Neuronal stem cell (in vitro differentiated cells): ENCODE data around the gene CDH13.

ENCODE experiments used
- DNase-seq: peaks from one replicate; pipeline ENCODE4 v3.0.0-alpha.2; 2013; ENCODE audit warnings: low spot score
- H2AFZ ChIP-seq: one replicate; pipeline ENCODE4 v1.6.1; 2013; ENCODE audit warnings: mild to moderate bottlenecking, low read length, inconsistent platforms
- H2AK5ac ChIP-seq: 2 replicates; pipeline ENCODE4 v1.6.1; 2013; ENCODE audit warnings: low read depth, mild to moderate bottlenecking, inconsistent platforms, low read length, moderate library complexity, mixed read lengths
- H2BK120ac ChIP-seq: 2 replicates; pipeline ENCODE4 v1.6.1; 2013; ENCODE audit warnings: low read depth, mild to moderate bottlenecking, inconsistent platforms, low read length, moderate library complexity, mixed read lengths
- H2BK12ac ChIP-seq: one replicate; pipeline ENCODE4 v1.6.1; 2013; ENCODE audit warnings: low read length, inconsistent platforms
- H2BK15ac ChIP-seq: 2 replicates; pipeline ENCODE4 v1.6.1; 2013; ENCODE audit warnings: mild to moderate bottlenecking, low read length, inconsistent platforms, mixed read lengths
- H2BK5ac ChIP-seq: one replicate; pipeline ENCODE4 v1.6.1; 2013; ENCODE audit warnings: inconsistent platforms, mild to moderate bottlenecking, low read length, moderate library complexity
- H3K14ac ChIP-seq: one replicate; pipeline ENCODE4 v1.6.1; 2013; ENCODE audit warnings: low read length, inconsistent platforms
- H3K18ac ChIP-seq: 2 replicates; pipeline ENCODE4 v1.6.1; 2013; ENCODE audit warnings: low read length, inconsistent platforms
- H3K23ac ChIP-seq: 2 replicates; pipeline ENCODE4 v1.6.1; 2013; ENCODE audit warnings: low read depth, mild to moderate bottlenecking, mixed read lengths, low read length, inconsistent platforms; ENCODE audit not compliant: poor library complexity
- H3K27ac ChIP-seq: replicated peaks from 3 replicates; pipeline ENCODE4 v1.5.1; 2013; ENCODE audit warnings: low read length, inconsistent platforms
- H3K27me3 ChIP-seq, 3 experiments: 2 replicates each; pipeline ENCODE4 v1.6.1; 2013; ENCODE audit warnings: low read length in 3 of 3, mild to moderate bottlenecking in 2 of 3, inconsistent platforms in 1 of 3, low read depth in 1 of 3, mixed read lengths in 1 of 3, moderate library complexity in 1 of 3; ENCODE audit not compliant: control insufficient read depth in 3 of 3, insufficient read depth in 3 of 3
- H3K36me3 ChIP-seq, 2 donors: replicated peaks in 1 of 2; 2 replicates each; pipeline ENCODE4 v1.6.1; 2013; ENCODE audit warnings: low read length in 2 of 2; ENCODE audit not compliant: control insufficient read depth in 2 of 2, insufficient read depth in 2 of 2
- H3K4ac ChIP-seq: 2 replicates; pipeline ENCODE4 v1.6.1; 2013; ENCODE audit warnings: inconsistent platforms, mild to moderate bottlenecking, low read length, moderate library complexity
- H3K4me1 ChIP-seq, 2 donors: 1 replicate in 1 of 2; 2 replicates in 1 of 2; pipeline ENCODE4 v1.6.1; 2013; ENCODE audit warnings: low read length in 2 of 2, low read depth in 1 of 2; ENCODE audit not compliant: control insufficient read depth in 2 of 2, insufficient read depth in 1 of 2
- H3K4me2 ChIP-seq: one replicate; pipeline ENCODE4 v1.6.1; 2013; ENCODE audit warnings: mild to moderate bottlenecking, low read length, inconsistent platforms; ENCODE audit not compliant: insufficient read depth, poor library complexity, severe bottlenecking
- H3K4me3 ChIP-seq, 2 donors: 2 replicates each; pipeline ENCODE4 v1.5.1; 2013; ENCODE audit warnings: low read length in 2 of 2, mild to moderate bottlenecking in 2 of 2, inconsistent platforms in 1 of 2, moderate library complexity in 1 of 2
- H3K79me1 ChIP-seq: one replicate; pipeline ENCODE4 v1.6.1; 2013; ENCODE audit warnings: low read depth, mild to moderate bottlenecking, inconsistent platforms, low read length, moderate library complexity
- H3K9ac ChIP-seq: one replicate; pipeline ENCODE4 v1.6.1; 2013; ENCODE audit warnings: mild to moderate bottlenecking, low read depth, low read length, inconsistent platforms; ENCODE audit not compliant: poor library complexity
- H3K9me3 ChIP-seq, 2 donors: replicated peaks in 1 of 2; 2 replicates each; pipeline versions ENCODE3 to v1.6.1; 2013; ENCODE audit warnings: low read length in 2 of 2, mild to moderate bottlenecking in 2 of 2, inconsistent platforms in 1 of 2, low read depth in 1 of 2, mixed read lengths in 1 of 2, moderate library complexity in 1 of 2; ENCODE audit not compliant: control insufficient read depth in 2 of 2, insufficient read depth in 1 of 2
- H4K8ac ChIP-seq: one replicate; pipeline ENCODE4 v1.6.1; 2013; ENCODE audit warnings: low read depth, mild to moderate bottlenecking, inconsistent platforms, low read length, moderate library complexity
- H4K91ac ChIP-seq: one replicate; pipeline ENCODE4 v1.6.1; 2013; ENCODE audit warnings: low read length, low read depth, mild to moderate bottlenecking, inconsistent platforms; ENCODE audit not compliant: poor library complexity
- WGBS, 2 donors: extraction: QIAGEN DNeasy Blood & Tissue Kit; methylation state at CpG; one replicate each; pipeline ENCODE4 v1.1.7; 2013; ENCODE audit warnings: missing lambda C conversion rate in 2 of 2, mixed read lengths in 1 of 2; ENCODE audit not compliant: insufficient read length in 2 of 2, insufficient replicate concordance in 1 of 2; ENCODE audit errors: extremely low coverage in 2 of 2; 5-methylcytosine and 5-hydroxymethylcytosine counted together

The CDH13 gene

DNA sequence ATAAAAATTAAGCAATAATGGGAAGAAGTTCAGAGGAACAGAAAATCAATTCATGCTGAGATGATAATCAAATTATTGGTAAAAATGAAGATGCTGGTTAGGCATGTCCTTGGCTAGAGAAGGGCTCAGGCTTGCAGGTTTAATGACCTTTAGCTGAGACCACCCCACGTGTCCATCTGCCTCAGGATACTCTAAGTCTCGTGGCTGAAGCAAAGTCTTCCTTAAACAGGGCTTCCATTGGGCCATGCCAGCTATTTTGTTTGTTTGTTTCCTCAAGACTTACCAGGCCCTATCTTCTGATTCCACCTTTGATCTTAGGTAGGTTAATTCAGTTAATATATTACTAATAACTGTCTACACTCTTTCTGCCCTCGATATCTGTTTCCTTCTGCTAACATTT is 366.0 kb downstream of the CDH13 start:
- no CpG with 5 or more reads among the region's 3 CpGs for WGBS, 2 donors
- H2AK5ac ChIP-seq: no peak overlapping the region
- H3K4ac ChIP-seq: no peak overlapping the region
- no peak overlapping the region for H2BK12ac ChIP-seq
- H3K14ac ChIP-seq: no peak overlapping the region
- H4K8ac ChIP-seq: no peak overlapping the region
- no peaks in the 10 kb centered on the region for H3K27me3 ChIP-seq
- no peak overlapping the region for H2BK120ac ChIP-seq
- H2AFZ ChIP-seq: no peak overlapping the region
- H4K91ac ChIP-seq: no peak overlapping the region
- H3K36me3 ChIP-seq: no peaks in the 10 kb centered on the region
- no peak overlapping the region for H3K18ac ChIP-seq
- H3K4me2 ChIP-seq: no peak overlapping the region
- DNase-seq: no peak
- no peak overlapping the region for H3K27ac ChIP-seq
- no peak overlapping the region for H3K4me3 ChIP-seq
- no peak overlapping the region for H3K9ac ChIP-seq
- H3K9me3 ChIP-seq: no peaks in the 10 kb centered on the region
- no peaks in the 10 kb centered on the region for H3K4me1 ChIP-seq
- H2BK15ac ChIP-seq: no peak overlapping the region
- H3K23ac ChIP-seq: no peak overlapping the region
- H2BK5ac ChIP-seq: no peak overlapping the region
- no peaks in the 10 kb centered on the region for H3K79me1 ChIP-seq

DNA sequence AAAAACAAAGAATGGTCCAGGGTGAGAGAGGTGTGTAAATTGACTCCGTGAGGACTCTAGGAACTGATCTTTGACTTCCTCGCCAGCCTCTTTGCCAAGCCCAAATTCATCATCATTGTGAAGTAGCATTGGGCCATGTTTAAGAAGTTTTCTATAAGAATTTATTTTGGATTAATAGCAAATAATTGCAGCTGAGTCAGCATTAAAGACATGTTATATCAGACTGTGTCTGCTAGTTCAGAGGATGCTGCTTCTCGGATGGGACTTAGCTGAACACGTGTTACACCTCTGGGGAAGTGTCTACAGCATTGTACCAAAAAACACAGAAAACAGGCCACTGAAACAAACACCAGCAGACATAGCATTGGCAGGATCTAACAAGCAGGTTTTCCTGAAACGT is 366.6 kb downstream of the CDH13 start:
- Histone ChIP-seq H3K18ac (no peak overlapping the region), H3K4me1 (no peaks in the 10 kb centered on the region), H2BK120ac (no peak overlapping the region), H2AFZ (no peak overlapping the region), H3K36me3 (no peaks in the 10 kb centered on the region), H4K8ac (no peak overlapping the region), H3K27me3 (no peaks in the 10 kb centered on the region), H3K79me1 (no peaks in the 10 kb centered on the region), H2AK5ac (no peak overlapping the region), H3K4me3 (no peak overlapping the region), H2BK15ac (no peak overlapping the region), H3K9me3 (no peaks in the 10 kb centered on the region), H2BK5ac (no peak overlapping the region), H3K14ac (no peak overlapping the region), H3K23ac (no peak overlapping the region), H2BK12ac (no peak overlapping the region), H3K9ac (no peak overlapping the region), H3K4ac (no peak overlapping the region), H3K4me2 (no peak overlapping the region), H3K27ac (no peak overlapping the region), H4K91ac (no peak overlapping the region)
- DNase-seq: no peak
- WGBS, 2 donors: no CpG with 5 or more reads among the region's 5 CpGs

DNA sequence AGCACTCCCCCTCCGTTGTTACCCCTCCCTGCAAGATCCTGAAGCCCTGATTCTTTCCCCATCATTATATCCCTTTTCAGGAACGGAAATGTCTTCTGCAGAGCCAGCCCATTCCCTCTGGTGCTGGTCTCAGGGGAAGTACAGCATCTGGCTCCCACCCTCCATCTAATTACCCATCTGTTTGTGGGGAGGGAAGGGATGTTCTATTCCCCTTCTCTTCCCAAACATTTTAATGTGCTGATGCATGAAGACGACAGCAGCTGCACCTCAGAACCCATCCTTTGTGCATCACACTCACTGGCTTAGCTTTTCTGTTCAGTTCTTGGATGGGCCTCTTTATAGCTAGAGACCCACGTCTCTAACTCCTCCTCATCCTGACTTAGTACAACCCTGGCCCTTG is 367.2 kb downstream of the CDH13 start:
- no peak overlapping the region for H3K27ac ChIP-seq
- H3K36me3 ChIP-seq: no peaks in the 10 kb centered on the region
- no peak overlapping the region for H4K91ac ChIP-seq
- H3K4me2 ChIP-seq: no peak overlapping the region
- H4K8ac ChIP-seq: no peak overlapping the region
- no peak overlapping the region for H3K9ac ChIP-seq
- H3K4ac ChIP-seq: no peak overlapping the region
- no peak overlapping the region for H2BK15ac ChIP-seq
- no peak overlapping the region for H3K4me3 ChIP-seq
- no peak overlapping the region for H2BK12ac ChIP-seq
- DNase-seq: no peak
- H3K27me3 ChIP-seq: no peaks in the 10 kb centered on the region
- H3K79me1 ChIP-seq: no peaks in the 10 kb centered on the region
- no peak overlapping the region for H3K14ac ChIP-seq
- no peaks in the 10 kb centered on the region for H3K9me3 ChIP-seq
- no peaks in the 10 kb centered on the region for H3K4me1 ChIP-seq
- H2BK120ac ChIP-seq: no peak overlapping the region
- no CpG with 5 or more reads among the region's 4 CpGs for WGBS, 2 donors
- no peak overlapping the region for H2AFZ ChIP-seq
- H3K23ac ChIP-seq: no peak overlapping the region
- no peak overlapping the region for H2BK5ac ChIP-seq
- H3K18ac ChIP-seq: no peak overlapping the region
- H2AK5ac ChIP-seq: no peak overlapping the region

DNA sequence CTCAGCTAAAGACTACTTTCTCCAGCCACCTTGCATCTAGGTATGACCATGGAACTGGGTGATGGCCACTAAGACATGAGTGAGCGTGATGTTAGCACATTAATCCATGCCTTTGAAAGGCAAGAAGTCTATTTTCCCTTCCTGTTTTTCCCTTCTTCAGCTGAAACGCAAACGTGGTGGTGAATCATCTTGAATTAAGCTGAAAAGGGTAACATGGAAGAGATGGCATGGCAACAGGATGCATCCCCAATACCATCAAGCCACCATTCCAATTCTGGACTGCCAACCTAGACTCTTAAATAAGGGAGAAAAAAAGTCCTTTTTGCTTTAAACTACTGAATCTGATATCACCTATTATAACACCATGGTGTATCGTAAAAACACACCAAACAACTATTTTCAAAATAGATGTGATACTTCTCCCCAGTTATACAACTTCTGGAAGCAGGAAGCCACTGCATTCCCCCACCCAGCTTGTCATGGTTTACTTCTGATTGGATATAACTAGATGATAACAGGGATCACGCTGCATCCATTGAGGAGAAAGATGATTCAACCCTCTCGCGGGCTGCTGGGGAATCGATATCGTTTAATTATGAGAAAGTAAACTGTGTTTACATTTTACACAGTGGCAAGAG is 368.6 kb downstream of the CDH13 start:
- no peak overlapping the region for H3K18ac ChIP-seq
- no peak overlapping the region for H3K23ac ChIP-seq
- H3K14ac ChIP-seq: no peak overlapping the region
- H3K4me3 ChIP-seq: no peak overlapping the region
- no peak overlapping the region for H3K4me2 ChIP-seq
- no peak overlapping the region for H2BK5ac ChIP-seq
- DNase-seq: no peak
- no peak overlapping the region for H2BK120ac ChIP-seq
- H3K9ac ChIP-seq: no peak overlapping the region
- WGBS, 2 donors: no CpG with 5 or more reads among the region's 9 CpGs
- no peak overlapping the region for H2BK12ac ChIP-seq
- no peaks in the 10 kb centered on the region for H3K36me3 ChIP-seq
- no peaks in the 10 kb centered on the region for H3K79me1 ChIP-seq
- no peaks in the 10 kb centered on the region for H3K4me1 ChIP-seq
- H2AFZ ChIP-seq: no peak overlapping the region
- H3K9me3 ChIP-seq: no peaks in the 10 kb centered on the region
- no peak overlapping the region for H4K8ac ChIP-seq
- H2AK5ac ChIP-seq: no peak overlapping the region
- H4K91ac ChIP-seq: no peak overlapping the region
- H3K27me3 ChIP-seq: no peaks in the 10 kb centered on the region
- H3K27ac ChIP-seq: no peak overlapping the region
- H3K4ac ChIP-seq: no peak overlapping the region
- no peak overlapping the region for H2BK15ac ChIP-seq
